ENCODE measurements around the gene TAS2R43. TPM values are rescaled to one million over a fixed set of nuclear protein-coding genes. Genes with fewer than 3 reads are reported as not detected.

The TAS2R43 gene
- total and polyA plus RNA-seq, 7 donors: 0.09 to 0.36 TPM; not detected in 5

DNA sequence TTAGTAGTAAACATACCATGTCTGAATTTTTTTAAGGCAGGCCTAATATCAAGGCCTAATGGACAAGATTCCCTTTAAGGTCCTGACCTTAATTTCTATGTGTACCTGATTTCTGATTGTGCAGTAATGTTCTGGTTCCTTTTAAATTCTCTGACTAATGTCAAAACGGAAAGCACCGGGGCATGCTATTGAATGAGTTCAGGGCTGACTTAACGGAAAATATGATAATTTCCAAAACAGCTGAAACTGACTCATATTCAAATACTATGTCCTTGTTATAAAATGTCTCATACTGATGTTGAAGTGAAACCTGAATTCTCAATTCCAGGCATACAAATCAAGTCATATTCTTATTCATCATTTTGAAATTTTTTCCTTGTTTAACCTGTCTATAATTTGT is 6.7 kb downstream of the TAS2R43 start:
- TF ChIP-seq, protein P1, sequence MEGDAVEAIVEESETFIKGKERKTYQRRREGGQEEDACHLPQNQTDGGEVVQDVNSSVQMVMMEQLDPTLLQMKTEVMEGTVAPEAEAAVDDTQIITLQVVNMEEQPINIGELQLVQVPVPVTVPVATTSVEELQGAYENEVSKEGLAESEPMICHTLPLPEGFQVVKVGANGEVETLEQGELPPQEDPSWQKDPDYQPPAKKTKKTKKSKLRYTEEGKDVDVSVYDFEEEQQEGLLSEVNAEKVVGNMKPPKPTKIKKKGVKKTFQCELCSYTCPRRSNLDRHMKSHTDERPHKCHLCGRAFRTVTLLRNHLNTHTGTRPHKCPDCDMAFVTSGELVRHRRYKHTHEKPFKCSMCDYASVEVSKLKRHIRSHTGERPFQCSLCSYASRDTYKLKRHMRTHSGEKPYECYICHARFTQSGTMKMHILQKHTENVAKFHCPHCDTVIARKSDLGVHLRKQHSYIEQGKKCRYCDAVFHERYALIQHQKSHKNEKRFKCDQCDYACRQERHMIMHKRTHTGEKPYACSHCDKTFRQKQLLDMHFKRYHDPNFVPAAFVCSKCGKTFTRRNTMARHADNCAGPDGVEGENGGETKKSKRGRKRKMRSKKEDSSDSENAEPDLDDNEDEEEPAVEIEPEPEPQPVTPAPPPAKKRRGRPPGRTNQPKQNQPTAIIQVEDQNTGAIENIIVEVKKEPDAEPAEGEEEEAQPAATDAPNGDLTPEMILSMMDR (IDR thresholded peaks at IDR 0.05): no peak
- Histone ChIP-seq H3K27ac (no peak overlapping the region), H3K4me1 (no peaks in the 10 kb centered on the region), H3K4me3 (no peak overlapping the region), H3K9me3 (no peaks in the 10 kb centered on the region), H3K27me3 (ENCODE audit: insufficient read depth in 3 of 3, low read length in 2 of 3) (no peaks in the 10 kb centered on the region), H3K36me3 (ENCODE audit: insufficient read depth in 1 of 2, low read depth in 1 of 2) (no peaks in the 10 kb centered on the region)
- intact Hi-C loops (cut with DNase I): no loop called here
- 84 to 87% methylated on average over 3 of the region's 3 CpGs; no CpG with 5 or more reads in 1 of the 3 donors for WGBS, 3 donors
- no peak for DNase-seq
- ATAC-seq: no peak

DNA sequence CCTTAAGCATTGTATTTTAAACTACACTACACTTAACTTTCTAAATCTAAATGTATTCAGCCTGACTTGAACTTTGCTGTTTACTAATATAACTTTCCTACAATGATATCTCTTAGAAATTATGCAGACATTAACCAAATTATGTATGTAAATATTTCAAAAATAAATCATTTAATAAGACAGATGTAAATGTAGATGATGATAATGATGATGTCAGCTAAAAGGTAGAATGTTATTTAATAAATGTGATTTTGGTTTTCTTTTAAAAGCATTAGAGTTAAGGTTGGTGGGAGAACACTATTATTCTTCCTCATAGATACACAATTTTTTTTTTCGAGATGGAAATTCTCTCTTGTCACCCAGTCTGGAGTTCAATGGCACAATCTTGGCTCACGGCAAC is 10.1 kb downstream of the TAS2R43 start:
- Histone ChIP-seq H3K36me3 (ENCODE audit: insufficient read depth in 1 of 2, low read depth in 1 of 2) (no peaks in the 10 kb centered on the region), H3K4me3 (no peak overlapping the region), H3K9me3 (no peaks in the 10 kb centered on the region), H3K4me1 (no peaks in the 10 kb centered on the region), H3K27me3 (ENCODE audit: insufficient read depth in 3 of 3, low read length in 2 of 3) (no peaks in the 10 kb centered on the region), H3K27ac (no peak overlapping the region)
- DNase-seq: no peak
- 100% methylated on average over 2 of the region's 2 CpGs; no CpG with 5 or more reads in 1 of the 3 donors for whole genome bisulfite sequencing, 3 donors
- intact Hi-C loops (cut with DNase I): no loop called here
- ATAC-seq: no peak
- TF ChIP-seq, protein P1 (IDR thresholded peaks at IDR 0.05): no peak

DNA sequence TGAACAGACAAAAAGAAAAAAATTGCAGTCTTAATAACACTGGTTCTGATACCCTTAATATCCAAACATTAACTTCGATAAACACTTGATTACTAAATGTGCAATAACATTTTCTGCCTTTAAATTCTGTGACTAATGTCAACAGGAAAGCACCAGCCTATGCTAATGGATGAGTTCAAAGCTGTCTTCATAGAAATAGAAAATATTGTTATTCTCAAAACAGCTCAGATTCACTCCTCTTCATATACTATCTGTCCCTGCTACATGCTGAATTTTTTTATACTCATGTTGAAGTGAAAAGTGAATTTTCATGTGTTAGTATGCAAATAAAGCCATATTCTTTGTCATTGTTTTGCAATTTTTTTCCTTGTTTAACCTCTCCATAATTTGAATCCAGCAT is 13.9 kb downstream of the TAS2R43 start:
- intact Hi-C loops (cut with DNase I): no loop called here
- no peak overlapping the region for H3K4me3 ChIP-seq
- no peaks in the 10 kb centered on the region for H3K4me1 ChIP-seq
- DNase-seq (no peak), ATAC-seq (no peak)
- H3K36me3 ChIP-seq (ENCODE audit: insufficient read depth in 1 of 2, low read depth in 1 of 2): no peaks in the 10 kb centered on the region
- TF ChIP-seq, protein P1 (IDR thresholded peaks at IDR 0.05): no peak
- H3K27me3 ChIP-seq (ENCODE audit: insufficient read depth in 3 of 3, low read length in 2 of 3): no peaks in the 10 kb centered on the region
- no peak overlapping the region for H3K27ac ChIP-seq
- H3K9me3 ChIP-seq: no peaks in the 10 kb centered on the region
- 95 to 100% (median 100%) methylated on average over 1 of the region's 1 CpG for whole genome bisulfite sequencing, 3 donors

DNA sequence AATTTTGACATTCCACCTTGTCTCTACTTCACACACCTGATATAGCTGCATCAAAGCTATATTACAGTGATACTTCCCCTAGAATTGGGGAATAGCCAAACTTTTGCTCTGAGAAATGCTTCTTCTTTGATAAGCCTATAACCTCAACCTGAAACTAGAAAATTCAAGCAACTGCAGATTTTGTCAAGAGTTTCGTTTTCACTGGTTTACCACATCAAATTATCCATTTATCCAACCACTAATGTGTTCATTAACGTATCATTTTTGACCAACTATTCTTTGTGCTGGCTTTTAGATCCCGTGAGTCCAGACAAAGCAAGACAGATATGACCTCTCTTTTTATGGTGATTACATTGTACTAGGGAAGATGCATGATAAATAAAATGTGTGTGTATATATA is 16.5 kb downstream of the TAS2R43 start:
- H3K4me3 ChIP-seq: no peak overlapping the region
- ATAC-seq (no peak), DNase-seq (no peak)
- TF ChIP-seq, protein P1 (IDR thresholded peaks at IDR 0.05): no peak
- H3K36me3 ChIP-seq (ENCODE audit: insufficient read depth in 1 of 2, low read depth in 1 of 2): no peaks in the 10 kb centered on the region
- no peaks in the 10 kb centered on the region for H3K27me3 ChIP-seq (ENCODE audit: insufficient read depth in 3 of 3, low read length in 2 of 3)
- WGBS, 3 donors: 0 to 85% (median 70%) methylated on average over 2 to 3 of the region's 3 CpGs
- no peak overlapping the region for H3K27ac ChIP-seq
- intact Hi-C loops (cut with DNase I): no loop called here
- no peaks in the 10 kb centered on the region for H3K4me1 ChIP-seq
- H3K9me3 ChIP-seq: no peaks in the 10 kb centered on the region

DNA sequence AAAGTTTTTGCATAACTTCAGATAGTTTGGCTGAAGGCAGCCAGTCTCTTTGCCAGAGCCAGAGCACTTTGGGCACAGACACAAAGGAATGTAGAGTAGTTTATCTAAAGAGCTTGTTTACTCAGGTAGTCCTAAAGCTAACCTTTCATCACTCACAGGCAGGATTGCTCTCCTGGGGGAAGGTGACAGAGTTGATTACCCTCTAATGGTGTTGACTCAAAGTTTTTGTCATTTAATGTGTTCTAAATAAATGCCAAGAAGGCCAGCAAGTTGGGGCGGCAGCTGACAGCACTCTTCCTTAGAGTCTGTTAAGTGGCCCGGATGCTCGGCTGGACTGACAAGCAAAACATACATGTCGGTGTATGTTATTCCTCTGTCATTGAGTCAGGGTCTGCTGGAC is 20.7 kb downstream of the TAS2R43 start:
- DNase-seq (no peak), ATAC-seq (no peak)
- Histone ChIP-seq H3K27me3 (ENCODE audit: insufficient read depth in 3 of 3, low read length in 2 of 3) (no peaks in the 10 kb centered on the region), H3K27ac (no peak overlapping the region), H3K4me3 (no peak overlapping the region), H3K9me3 (no peaks in the 10 kb centered on the region), H3K36me3 (ENCODE audit: insufficient read depth in 1 of 2, low read depth in 1 of 2) (no peaks in the 10 kb centered on the region), H3K4me1 (peaks cover 3% of the 10 kb centered on the region)
- WGBS, 3 donors: 48 to 64% (median 61%) methylated on average over 4 of the region's 4 CpGs
- TF ChIP-seq, protein P1 (IDR thresholded peaks at IDR 0.05): no peak
- intact Hi-C loops (cut with DNase I): loop anchor here in 1 of 2 donors (2.0 kb wide), 1 partner anchor 53 kb away; no protein-coding TSS in a partner anchor

All from psoas muscle (tissue), 8 donors.